Measurements from ENCODE around the gene ZNF699. TPM values are rescaled to one million over a fixed set of nuclear protein-coding genes. Genes with fewer than 3 reads are reported as not detected.

Gene ZNF699
- polyA plus RNA-seq, 1 of the 3 experiments (the other 2 are of a cell fraction), result 0.97 TPM

DNA sequence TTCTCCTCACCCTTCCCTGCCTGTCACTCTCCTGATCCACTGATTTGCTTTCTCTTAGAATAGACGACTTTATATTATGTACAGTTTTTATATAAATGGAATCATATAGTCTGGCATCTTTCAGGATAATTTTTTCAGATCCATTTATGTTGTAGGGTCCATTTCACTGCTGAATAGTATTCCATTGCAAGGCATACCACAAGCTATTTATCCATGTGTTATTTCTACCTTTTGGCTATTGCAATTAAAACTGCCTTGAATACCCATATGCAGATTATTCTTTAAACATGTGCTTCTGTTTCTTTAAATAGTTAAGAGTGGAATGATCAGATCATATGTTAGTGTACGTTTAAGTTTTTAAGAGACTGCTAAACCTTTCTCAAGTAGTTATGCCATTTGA is 35.4 kb upstream of the ZNF699 start (continued):
- TF ChIP-seq, protein P1, sequence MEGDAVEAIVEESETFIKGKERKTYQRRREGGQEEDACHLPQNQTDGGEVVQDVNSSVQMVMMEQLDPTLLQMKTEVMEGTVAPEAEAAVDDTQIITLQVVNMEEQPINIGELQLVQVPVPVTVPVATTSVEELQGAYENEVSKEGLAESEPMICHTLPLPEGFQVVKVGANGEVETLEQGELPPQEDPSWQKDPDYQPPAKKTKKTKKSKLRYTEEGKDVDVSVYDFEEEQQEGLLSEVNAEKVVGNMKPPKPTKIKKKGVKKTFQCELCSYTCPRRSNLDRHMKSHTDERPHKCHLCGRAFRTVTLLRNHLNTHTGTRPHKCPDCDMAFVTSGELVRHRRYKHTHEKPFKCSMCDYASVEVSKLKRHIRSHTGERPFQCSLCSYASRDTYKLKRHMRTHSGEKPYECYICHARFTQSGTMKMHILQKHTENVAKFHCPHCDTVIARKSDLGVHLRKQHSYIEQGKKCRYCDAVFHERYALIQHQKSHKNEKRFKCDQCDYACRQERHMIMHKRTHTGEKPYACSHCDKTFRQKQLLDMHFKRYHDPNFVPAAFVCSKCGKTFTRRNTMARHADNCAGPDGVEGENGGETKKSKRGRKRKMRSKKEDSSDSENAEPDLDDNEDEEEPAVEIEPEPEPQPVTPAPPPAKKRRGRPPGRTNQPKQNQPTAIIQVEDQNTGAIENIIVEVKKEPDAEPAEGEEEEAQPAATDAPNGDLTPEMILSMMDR (IDR thresholded peaks at IDR 0.05), result no peak
- no peak for TF ChIP-seq TCF12 (IDR thresholded peaks at IDR 0.05)
- TF ChIP-seq, protein P2, sequence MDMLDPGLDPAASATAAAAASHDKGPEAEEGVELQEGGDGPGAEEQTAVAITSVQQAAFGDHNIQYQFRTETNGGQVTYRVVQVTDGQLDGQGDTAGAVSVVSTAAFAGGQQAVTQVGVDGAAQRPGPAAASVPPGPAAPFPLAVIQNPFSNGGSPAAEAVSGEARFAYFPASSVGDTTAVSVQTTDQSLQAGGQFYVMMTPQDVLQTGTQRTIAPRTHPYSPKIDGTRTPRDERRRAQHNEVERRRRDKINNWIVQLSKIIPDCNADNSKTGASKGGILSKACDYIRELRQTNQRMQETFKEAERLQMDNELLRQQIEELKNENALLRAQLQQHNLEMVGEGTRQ (IDR thresholded peaks at IDR 0.05; ENCODE audit: borderline replicate concordance, low read depth, low read length), result no peak
- TF ChIP-seq, protein P3, sequence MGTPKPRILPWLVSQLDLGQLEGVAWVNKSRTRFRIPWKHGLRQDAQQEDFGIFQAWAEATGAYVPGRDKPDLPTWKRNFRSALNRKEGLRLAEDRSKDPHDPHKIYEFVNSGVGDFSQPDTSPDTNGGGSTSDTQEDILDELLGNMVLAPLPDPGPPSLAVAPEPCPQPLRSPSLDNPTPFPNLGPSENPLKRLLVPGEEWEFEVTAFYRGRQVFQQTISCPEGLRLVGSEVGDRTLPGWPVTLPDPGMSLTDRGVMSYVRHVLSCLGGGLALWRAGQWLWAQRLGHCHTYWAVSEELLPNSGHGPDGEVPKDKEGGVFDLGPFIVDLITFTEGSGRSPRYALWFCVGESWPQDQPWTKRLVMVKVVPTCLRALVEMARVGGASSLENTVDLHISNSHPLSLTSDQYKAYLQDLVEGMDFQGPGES (IDR thresholded peaks at IDR 0.05; ENCODE audit: low read depth, low read length), result no peak
- TF ChIP-seq MXI1 (IDR thresholded peaks at IDR 0.05; ENCODE audit: low read depth, low read length), result no peak
- no peak for TF ChIP-seq MEF2A (IDR thresholded peaks at IDR 0.05; ENCODE audit: borderline replicate concordance, low read depth)

DNA sequence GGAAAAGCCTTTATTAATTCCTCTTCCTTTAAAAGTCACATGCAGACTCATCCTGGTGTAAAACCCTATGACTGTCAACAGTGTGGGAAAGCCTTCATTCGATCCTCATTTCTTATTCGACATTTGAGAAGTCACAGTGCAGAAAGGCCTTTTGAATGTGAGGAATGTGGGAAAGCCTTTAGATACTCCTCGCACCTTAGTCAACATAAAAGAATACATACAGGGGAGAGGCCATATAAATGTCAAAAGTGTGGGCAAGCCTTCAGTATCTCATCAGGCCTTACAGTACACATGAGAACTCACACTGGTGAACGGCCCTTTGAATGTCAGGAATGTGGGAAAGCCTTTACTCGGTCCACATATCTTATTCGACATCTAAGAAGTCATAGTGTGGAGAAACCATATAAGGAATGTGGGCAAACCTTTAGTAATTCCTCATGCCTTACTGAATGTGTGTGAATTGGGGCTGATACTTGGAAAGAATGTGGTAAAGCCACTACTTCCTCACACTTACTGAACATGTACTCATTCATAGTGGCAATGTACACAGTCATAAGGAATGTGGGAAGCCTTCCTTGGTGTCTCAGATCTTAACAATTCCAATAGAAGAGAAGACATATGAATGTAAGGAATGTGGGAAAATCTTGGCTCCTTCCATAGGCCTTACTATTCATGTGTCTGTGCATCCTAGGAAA is 33.1 kb upstream of the ZNF699 start:
- Histone ChIP-seq H3K9me3 (peaks cover 56% of the 10 kb centered on the region), H3K36me3 (replicated peaks in 1 of 2; ENCODE audit: control insufficient read depth in 1 of 2, insufficient read depth in 2 of 2, low read length in 1 of 2) (peaks cover 35 to 64% of the 10 kb centered on the region in 2 experiments), H3K9ac (no peak overlapping the region), H3K27me3 (ENCODE audit: insufficient read depth) (no peaks in the 10 kb centered on the region), H3K79me2 (ENCODE audit: insufficient read depth) (no peaks in the 10 kb centered on the region), H4K20me1 (ENCODE audit: insufficient read depth) (no peaks in the 10 kb centered on the region), H3K9me2 (no peaks in the 10 kb centered on the region), H3K4me2 (no peak overlapping the region), H3K27ac (ENCODE audit: low read depth in 2 of 2, low read length in 1 of 2) (no peak overlapping the region), H3K4me3 (ENCODE audit: low read depth in 2 of 2, low read length in 1 of 2) (no peak overlapping the region; a peak in 1 of 4 replicates), H3K4me1 (ENCODE audit: control insufficient read depth in 1 of 2, insufficient read depth in 2 of 2, low read depth in 1 of 2, low read length in 1 of 2) (no peaks in the 10 kb centered on the region), H3F3A (replicated peaks; ENCODE audit: insufficient read depth) (no peaks in the 10 kb centered on the region), H2AFZ (ENCODE audit: low read depth) (no peak overlapping the region)
- WGBS (ENCODE audit: low lambda C conversion rate), result 97% methylated on average over 6 of the region's 6 CpGs
- POLR2A ChIA-PET, result no interaction called here
- CTCF ChIA-PET, result interaction anchor here (1.1 kb wide), 1 partner anchor 19 kb away, joined by 3 read pairs; the partner anchor contains the start of gene ZNF559
- no peak for DNase-seq
- TF ChIP-seq, protein P4, sequence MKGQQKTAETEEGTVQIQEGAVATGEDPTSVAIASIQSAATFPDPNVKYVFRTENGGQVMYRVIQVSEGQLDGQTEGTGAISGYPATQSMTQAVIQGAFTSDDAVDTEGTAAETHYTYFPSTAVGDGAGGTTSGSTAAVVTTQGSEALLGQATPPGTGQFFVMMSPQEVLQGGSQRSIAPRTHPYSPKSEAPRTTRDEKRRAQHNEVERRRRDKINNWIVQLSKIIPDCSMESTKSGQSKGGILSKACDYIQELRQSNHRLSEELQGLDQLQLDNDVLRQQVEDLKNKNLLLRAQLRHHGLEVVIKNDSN (IDR thresholded peaks at IDR 0.05; ENCODE audit: borderline replicate concordance, low read depth), result no peak
- TF ChIP-seq FOXJ3 (CRISPR knock-in tag; IDR thresholded peaks at IDR 0.05), result no peak
- TF ChIP-seq NRF1 (IDR thresholded peaks at IDR 0.05; ENCODE audit: low read depth, low read length), result no peak
- TF ChIP-seq GABPA (IDR thresholded peaks at IDR 0.05; ENCODE audit: low read depth), result no peak
- TF ChIP-seq, protein P5, sequence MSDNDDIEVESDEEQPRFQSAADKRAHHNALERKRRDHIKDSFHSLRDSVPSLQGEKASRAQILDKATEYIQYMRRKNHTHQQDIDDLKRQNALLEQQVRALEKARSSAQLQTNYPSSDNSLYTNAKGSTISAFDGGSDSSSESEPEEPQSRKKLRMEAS (IDR thresholded peaks at IDR 0.05; ENCODE audit: low read depth), result no peak
- no peak for TF ChIP-seq YY1 (IDR thresholded peaks at IDR 0.05; ENCODE audit: low read depth)
- no peak for TF ChIP-seq SIN3A (IDR thresholded peaks at IDR 0.05; ENCODE audit: borderline replicate concordance, low read depth, low read length)
- no peak for TF ChIP-seq RXRA (IDR thresholded peaks at IDR 0.05; ENCODE audit: borderline replicate concordance, low read depth)
- no peak for TF ChIP-seq TCF12 (IDR thresholded peaks at IDR 0.05)
- TF ChIP-seq SMC3 (IDR thresholded peaks at IDR 0.05; ENCODE audit: low read depth, low read length), result no peak
- TF ChIP-seq MEF2A (IDR thresholded peaks at IDR 0.05; ENCODE audit: borderline replicate concordance, low read depth), result no peak
- TF ChIP-seq, protein P6, sequence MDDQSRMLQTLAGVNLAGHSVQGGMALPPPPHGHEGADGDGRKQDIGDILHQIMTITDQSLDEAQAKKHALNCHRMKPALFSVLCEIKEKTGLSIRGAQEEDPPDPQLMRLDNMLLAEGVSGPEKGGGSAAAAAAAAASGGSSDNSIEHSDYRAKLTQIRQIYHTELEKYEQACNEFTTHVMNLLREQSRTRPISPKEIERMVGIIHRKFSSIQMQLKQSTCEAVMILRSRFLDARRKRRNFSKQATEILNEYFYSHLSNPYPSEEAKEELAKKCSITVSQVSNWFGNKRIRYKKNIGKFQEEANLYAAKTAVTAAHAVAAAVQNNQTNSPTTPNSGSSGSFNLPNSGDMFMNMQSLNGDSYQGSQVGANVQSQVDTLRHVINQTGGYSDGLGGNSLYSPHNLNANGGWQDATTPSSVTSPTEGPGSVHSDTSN (IDR thresholded peaks at IDR 0.05), result no peak
- no peak for TF ChIP-seq RFX5 (IDR thresholded peaks at IDR 0.05; ENCODE audit: low read length)
- no peak for TF ChIP-seq EZH2phosphoT487 (IDR thresholded peaks at IDR 0.05; ENCODE audit: borderline replicate concordance, low read depth)
- TF ChIP-seq, protein P3 (IDR thresholded peaks at IDR 0.05; ENCODE audit: low read depth, low read length), result no peak
- TF ChIP-seq, protein P1 (IDR thresholded peaks at IDR 0.05), result no peak
- no peak for TF ChIP-seq JUND (IDR thresholded peaks at IDR 0.05)
